Heart right ventricle (tissue), 16 donors: Measurements from ENCODE around the gene ATP13A3. TPM values are rescaled to one million over a fixed set of nuclear protein-coding genes. Genes with fewer than 3 reads are reported as not detected.

Experiments
- ATAC-seq, 8 donors: fragments of 200-7000 bp; cut with Tn5 transposase; one replicate each; pipeline ENCODE4 v1.9.1; 2020; ENCODE audit warnings: mild to moderate bottlenecking in 8 of 8, moderate library complexity in 8 of 8, moderate number of reproducible peaks in 1 of 8
- DNase-seq, 2 donors: peaks; one replicate each; pipeline ENCODE4 v3.0.0-alpha.2; 2020
- H3K27ac ChIP-seq, 10 donors: fragments of 200-600 bp; sonication (generic) in 2 of 10; one replicate each; pipeline versions ENCODE4 v1.5.0 to v1.8.0; 2020 to 2022; ENCODE audit warnings: mild to moderate bottlenecking in 3 of 10
- H3K27me3 ChIP-seq, 7 donors: fragments of 200-600 bp; one replicate each; pipeline ENCODE4 v1.8.0; 2021 to 2022; ENCODE audit warnings: mild to moderate bottlenecking in 2 of 7
- H3K36me3 ChIP-seq, 9 donors: fragments of 200-600 bp; sonication (generic) in 1 of 9; one replicate each; pipeline versions ENCODE4 v1.5.0 to v1.8.0; 2020 to 2022; ENCODE audit warnings: mild to moderate bottlenecking in 2 of 9
- H3K4me1 ChIP-seq, 9 donors: fragments of 200-600 bp; sonication (generic) in 1 of 9; one replicate each; pipeline versions ENCODE4 v1.5.0 to v1.8.0; 2020 to 2022; ENCODE audit warnings: mild to moderate bottlenecking in 4 of 9
- H3K4me3 ChIP-seq, 10 donors: fragments of 200-600 bp; sonication (generic) in 2 of 10; one replicate each; pipeline versions ENCODE4 v1.5.0 to v1.8.0; 2020 to 2022; ENCODE audit warnings: mild to moderate bottlenecking in 7 of 10, moderate library complexity in 2 of 10
- H3K9me3 ChIP-seq, 11 donors: fragments of 200-600 bp in 10 of 11; sonication (generic) in 2 of 11; one replicate each; pipeline versions ENCODE4 v1.5.0 to v1.8.0; 2013 to 2022; ENCODE audit warnings: mild to moderate bottlenecking in 2 of 11, control low read depth in 1 of 11, moderate library complexity in 1 of 11
- CTCF ChIP-seq, 9 donors: fragments of 200-600 bp; sonication (generic) in 2 of 9; IDR thresholded peaks; one replicate each; pipeline versions ENCODE4 v1.5.0 to v1.8.0; 2021 to 2022; ENCODE audit warnings: antibody characterized with exemption in 9 of 9, mild to moderate bottlenecking in 5 of 9, moderate library complexity in 1 of 9
- WGBS, 2 donors: extraction: QIAGEN DNeasy Blood & Tissue Kit; methylation state at CpG; one replicate each; pipeline ENCODE4 v1.1.7; 2013; ENCODE audit warnings: inconsistent platforms in 1 of 2; 5-methylcytosine and 5-hydroxymethylcytosine counted together
- intact Hi-C, 10 donors: fragments of 100-400 bp; cut with DNase I; formaldehyde crosslinking; loops; one replicate each; pipeline versions ENCODE4 v1.11.1 to v1.14.2; 2022
- polyA plus RNA-seq, 2 donors: library from polyadenylated mRNA; stranded (reverse); fragments of 200-250 nt; gene quantifications; one replicate each; pipeline ENCODE4 v1.2.3, GENCODE V29; 2013
- total RNA-seq, 10 donors: library from RNA; stranded (reverse); fragmentation: NEBNext Ultra II Directional in 3 of 10; extraction: Animal tissue kit (Norgen Biotek cat#: 25700) in 3 of 10; gene quantifications; one replicate each; pipeline versions ENCODE4 v1.2.1 to v1.2.4, GENCODE V29; 2021 to 2023
- donor health status: Arrhythmogenic right ventricular cardiomyopathy.
- donor health status: ischemic (EF 13 %, LVEDD 7.1; RV severe dilation, severe dysfunction).
- donor health status: healthy with polysubstance abuse.
- donor health status: DM: no; HTN: yes; CAD: no.
- donor health status: DM: no; HTN: no; CAD: no.
- donor health status: ischemic (EF 25% LVEDD 6.9; RV normal size, moderate dysfunction).
- donor health status: ischemic (EF 25% LVEDD 5.7; RV mildly dilated, moderate dysfunction).
- donor health status: healthy.
- donor health status: DM: yes; HTN: yes; CAD: no.
- donor health status: Ischemic cardiomyopathy.
- donor health status: ischemic (EF 35%, LVEDD 5.7; RV mildly dilated, moderate dysfunction).
- donor health status: nonischemic (EF 11% LVEDD 7.7; RV severe dilation, severe dysfunction).
- donor health status: DM: yes; HTN: yes; CAD: no.
- donor health status: PGD.
- donor health status: ischemic (EF 29% LVEDD 5.4; RV normal size, mild dysfunction).
- donor health status: nonischemic (EF 23%, LVEDD 6.1; RV moderate dilation, normal function).

ATP13A3 gene
- total and polyA plus RNA-seq, 12 donors = 31.0 to 195 (median 87.8) TPM

- WGBS, 2 donors = 76 to 78% methylated on average over 8 of the region's 8 CpGs
- no peaks in the 10 kb centered on the region for H3K9me3 ChIP-seq
- intact Hi-C loops = no loop called here
- H3K4me1 ChIP-seq = peaks cover 0 to 4% (median 0%) of the 10 kb centered on the region in 9 donors
- H3K27me3 ChIP-seq = peaks cover 0 to 52% (median 29%) of the 10 kb centered on the region in 7 donors
- no peaks in the 10 kb centered on the region for H3K36me3 ChIP-seq
- no peak overlapping the region for H3K27ac ChIP-seq
- TF ChIP-seq CTCF (IDR thresholded peaks at IDR 0.05) = no peak
- no peak for ATAC-seq
- H3K4me3 ChIP-seq = no peak overlapping the region
- DNase-seq = no peak
These were observed 112.9 kb downstream of the ATP13A3 start for GRCh38 chr3:194373899-194374298.

- Histone ChIP-seq H3K27ac (no peak overlapping the region), H3K9me3 (no peaks in the 10 kb centered on the region), H3K4me3 (no peak overlapping the region), H3K36me3 (no peaks in the 10 kb centered on the region), H3K27me3 (peaks cover 0 to 50% (median 28%) of the 10 kb centered on the region in 7 donors), H3K4me1 (peaks cover 0 to 9% (median 0%) of the 10 kb centered on the region in 9 donors)
- intact Hi-C loops = no loop called here
- TF ChIP-seq CTCF (IDR thresholded peaks at IDR 0.05) = no peak
- 92% methylated on average over 14 of the region's 14 CpGs for WGBS, 2 donors
- no peak for DNase-seq
- ATAC-seq = no peak
These were observed 113.8 kb downstream of the ATP13A3 start for GRCh38 chr3:194373028-194373427.

- DNase-seq = no peak
- H3K27ac ChIP-seq = no peak overlapping the region
- 85 to 87% methylated on average over 10 of the region's 10 CpGs for WGBS, 2 donors
- peaks cover 0 to 9% (median 0%) of the 10 kb centered on the region in 9 donors for H3K4me1 ChIP-seq
- peaks cover 0 to 36% (median 23%) of the 10 kb centered on the region in 7 donors for H3K27me3 ChIP-seq
- H3K36me3 ChIP-seq = no peaks in the 10 kb centered on the region
- TF ChIP-seq CTCF (IDR thresholded peaks at IDR 0.05) = no peak
- no peak for ATAC-seq
- H3K9me3 ChIP-seq = no peaks in the 10 kb centered on the region
- intact Hi-C loops = no loop called here
- H3K4me3 ChIP-seq = no peak overlapping the region
These were observed 116.0 kb downstream of the ATP13A3 start for GRCh38 chr3:194370753-194371152.

- Histone ChIP-seq H3K27ac (no peak within 1 kb of the TSS), H3K4me1 (peaks cover 0 to 16% (median 5%) of the 10 kb centered on the region in 9 donors), H3K36me3 (no peaks in the 10 kb centered on the region), H3K9me3 (no peaks in the 10 kb centered on the region), H3K4me3 (no peak within 1 kb of the TSS), H3K27me3 (peaks cover 0 to 36% (median 23%) of the 10 kb centered on the region in 7 donors)
- intact Hi-C loops = no loop called here
- WGBS, 2 donors = 20% methylated on average over 21 of the region's 21 CpGs
- TF ChIP-seq CTCF (IDR thresholded peaks at IDR 0.05) = no peak
- DNase-seq (no peak), ATAC-seq (peak in 7 of 8 donors; percentile 61 to 77 (median 74))
These were observed 117.1 kb downstream of the ATP13A3 start, which contains the start of gene LRRC15 for GRCh38 chr3:194369522-194370279. Gene LRRC15 (minus strand): TSS chr3:194369743. CDS start chr3:194361043, 8,700 bp downstream.
